GM13977 (cell line): Measurements from ENCODE around the gene VPS13C.

Source experiments
- DNase-seq: peaks from one replicate; pipeline ENCODE4 v3.0.0; 2012; ENCODE audit warnings: low spot score
- in situ Hi-C: fragments of 300-500 bp; cut with MboI; formaldehyde crosslinking; loops from one replicate; pipeline ENCODE4 v1.12.0; 2022; ENCODE audit warnings: low sequenced_read_pairs, low pct_unique_long_range_greater_than_20kb, mixed read lengths, inconsistent platforms; ENCODE audit not compliant: unreplicated experiment
- TF ChIP-seq, protein P1 (sequence below): IDR thresholded peaks from 2 replicates; pipeline ENCODE4 v1.5.1; 2012; ENCODE audit warnings: mild to moderate bottlenecking, control low read depth; ENCODE audit not compliant: insufficient read depth; ENCODE audit errors: extremely low read depth, missing control alignments

Gene VPS13C

DNA sequence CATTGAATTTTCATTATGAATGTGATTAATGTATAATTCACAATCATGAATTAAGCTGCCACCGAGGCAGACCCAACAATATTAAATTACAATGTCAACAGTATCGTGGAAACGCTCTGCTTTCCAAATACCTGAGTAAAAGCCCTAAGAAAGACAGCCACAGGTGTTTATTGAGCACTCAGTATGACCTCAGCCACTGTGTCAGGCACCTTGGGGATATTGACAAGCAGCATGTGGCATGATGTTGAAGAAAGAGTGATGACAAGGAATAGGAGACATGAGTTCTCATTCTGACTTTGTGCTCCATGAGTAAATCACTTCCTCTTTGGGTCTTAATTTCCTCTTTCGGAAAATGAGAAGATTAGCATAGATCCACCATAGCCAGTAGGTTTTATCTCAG, 19.3 kb upstream of the VPS13C start:
- in situ Hi-C loops, result no loop called here
- DNase-seq, result no peak
- TF ChIP-seq, protein P1, sequence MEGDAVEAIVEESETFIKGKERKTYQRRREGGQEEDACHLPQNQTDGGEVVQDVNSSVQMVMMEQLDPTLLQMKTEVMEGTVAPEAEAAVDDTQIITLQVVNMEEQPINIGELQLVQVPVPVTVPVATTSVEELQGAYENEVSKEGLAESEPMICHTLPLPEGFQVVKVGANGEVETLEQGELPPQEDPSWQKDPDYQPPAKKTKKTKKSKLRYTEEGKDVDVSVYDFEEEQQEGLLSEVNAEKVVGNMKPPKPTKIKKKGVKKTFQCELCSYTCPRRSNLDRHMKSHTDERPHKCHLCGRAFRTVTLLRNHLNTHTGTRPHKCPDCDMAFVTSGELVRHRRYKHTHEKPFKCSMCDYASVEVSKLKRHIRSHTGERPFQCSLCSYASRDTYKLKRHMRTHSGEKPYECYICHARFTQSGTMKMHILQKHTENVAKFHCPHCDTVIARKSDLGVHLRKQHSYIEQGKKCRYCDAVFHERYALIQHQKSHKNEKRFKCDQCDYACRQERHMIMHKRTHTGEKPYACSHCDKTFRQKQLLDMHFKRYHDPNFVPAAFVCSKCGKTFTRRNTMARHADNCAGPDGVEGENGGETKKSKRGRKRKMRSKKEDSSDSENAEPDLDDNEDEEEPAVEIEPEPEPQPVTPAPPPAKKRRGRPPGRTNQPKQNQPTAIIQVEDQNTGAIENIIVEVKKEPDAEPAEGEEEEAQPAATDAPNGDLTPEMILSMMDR, result no peak

DNA sequence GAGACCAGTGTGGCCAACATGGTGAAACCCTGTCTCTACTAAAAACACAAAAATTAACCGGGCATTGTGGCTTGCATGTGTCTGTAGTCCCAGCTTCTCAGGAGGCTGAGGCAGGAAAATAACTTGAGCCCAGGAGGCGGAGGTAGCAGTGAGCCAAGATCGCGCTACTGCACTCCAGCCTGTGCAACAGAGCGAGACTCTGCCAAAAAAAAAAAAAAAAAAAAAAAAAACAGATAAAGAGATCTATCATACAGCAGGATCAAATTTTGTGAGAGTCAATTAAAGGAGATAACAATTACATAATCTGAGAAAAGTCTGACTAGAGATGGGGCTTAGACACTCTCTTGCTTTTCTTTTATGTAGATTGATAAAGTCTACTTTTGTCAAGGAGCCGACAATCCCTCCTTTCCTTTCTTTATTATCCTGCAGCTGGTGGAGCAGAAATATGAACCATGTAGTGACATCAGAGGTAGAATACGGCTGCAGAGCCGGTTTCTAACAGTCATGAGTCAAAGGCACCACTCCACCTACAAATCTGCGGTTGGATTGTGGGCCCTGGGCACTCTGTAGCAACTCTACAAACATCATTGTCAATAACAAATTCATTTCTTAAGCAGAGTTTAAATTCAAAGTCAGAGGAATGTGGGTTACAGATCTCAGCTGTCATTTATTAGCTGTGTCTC, 15.5 kb upstream of the VPS13C start:
- DNase-seq, result no peak
- in situ Hi-C loops, result no loop called here
- TF ChIP-seq, protein P1, result no peak

DNA sequence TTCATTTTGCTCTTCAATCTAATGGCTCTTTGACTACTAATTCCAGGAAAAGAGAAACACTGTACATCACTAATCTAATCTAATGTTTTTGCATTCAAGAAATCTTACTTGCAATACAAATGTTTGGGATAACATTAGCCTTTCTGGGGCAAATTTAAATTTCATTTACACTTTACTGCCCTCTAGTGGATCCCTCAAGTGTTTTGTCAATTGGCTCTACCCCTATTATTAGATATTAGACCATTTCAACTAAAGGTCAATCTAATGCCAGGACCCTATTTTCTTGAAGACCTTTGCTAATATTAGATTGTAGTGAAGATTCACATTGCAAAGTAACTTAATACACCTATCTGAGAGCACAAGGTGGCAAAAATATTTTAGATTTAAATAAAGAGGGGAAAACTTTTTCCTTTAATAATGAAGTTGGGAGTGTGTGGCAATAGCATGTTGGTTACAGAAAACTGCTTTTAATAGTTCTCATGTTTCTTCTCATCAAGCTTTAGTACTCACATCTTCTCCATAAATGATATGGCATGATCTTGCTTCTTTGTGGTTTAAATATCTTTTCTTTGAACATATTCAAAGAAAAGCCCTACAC, 11.6 kb upstream of the VPS13C start:
- peak; percentile 52 for DNase-seq
- in situ Hi-C loops, result no loop called here
- TF ChIP-seq, protein P1, result peak; percentile 58

DNA sequence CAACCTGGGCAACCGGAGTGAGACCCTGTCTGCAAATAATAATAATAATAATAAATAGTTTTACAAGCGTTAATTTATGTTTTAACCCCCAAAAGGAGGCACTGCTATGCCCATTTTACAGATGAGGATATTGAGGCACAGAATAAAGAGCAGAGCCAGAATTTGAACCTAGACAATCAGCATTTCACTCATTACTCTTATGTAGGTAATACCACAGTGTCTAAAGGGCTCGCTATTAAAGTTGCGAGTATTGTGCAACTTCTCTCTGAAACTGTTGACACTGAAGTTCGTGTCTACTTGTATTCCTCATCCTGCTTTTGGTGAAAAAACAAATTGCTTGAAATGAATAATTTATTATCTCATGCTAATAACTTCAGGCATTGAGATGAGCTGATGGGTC, 9.3 kb upstream of the VPS13C start:
- TF ChIP-seq, protein P1, result no peak
- no peak for DNase-seq
- in situ Hi-C loops, result loop anchor here (10.0 kb wide), 1 partner anchor 195 kb away; no protein-coding TSS in a partner anchor

DNA sequence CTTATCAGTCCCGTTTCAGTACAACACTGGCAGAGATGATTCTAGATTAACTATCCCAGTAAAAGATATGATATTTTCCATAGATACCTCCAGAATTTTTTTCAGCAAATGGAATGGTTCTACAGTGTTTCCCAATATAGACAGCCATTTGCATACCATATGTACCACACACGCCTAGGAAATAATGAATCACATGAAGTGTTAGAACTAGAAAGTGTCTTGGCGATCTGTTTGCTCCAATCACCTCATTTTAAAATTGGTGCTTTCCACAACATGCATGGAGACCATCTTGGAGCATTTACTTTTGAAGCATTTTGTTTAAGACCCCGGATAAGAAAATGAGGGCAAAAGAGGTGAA, 8.5 kb upstream of the VPS13C start:
- DNase-seq, result no peak
- in situ Hi-C loops, result loop anchor here (10.0 kb wide), 1 partner anchor 194 kb away; no protein-coding TSS in a partner anchor
- TF ChIP-seq, protein P1, result no peak

DNA sequence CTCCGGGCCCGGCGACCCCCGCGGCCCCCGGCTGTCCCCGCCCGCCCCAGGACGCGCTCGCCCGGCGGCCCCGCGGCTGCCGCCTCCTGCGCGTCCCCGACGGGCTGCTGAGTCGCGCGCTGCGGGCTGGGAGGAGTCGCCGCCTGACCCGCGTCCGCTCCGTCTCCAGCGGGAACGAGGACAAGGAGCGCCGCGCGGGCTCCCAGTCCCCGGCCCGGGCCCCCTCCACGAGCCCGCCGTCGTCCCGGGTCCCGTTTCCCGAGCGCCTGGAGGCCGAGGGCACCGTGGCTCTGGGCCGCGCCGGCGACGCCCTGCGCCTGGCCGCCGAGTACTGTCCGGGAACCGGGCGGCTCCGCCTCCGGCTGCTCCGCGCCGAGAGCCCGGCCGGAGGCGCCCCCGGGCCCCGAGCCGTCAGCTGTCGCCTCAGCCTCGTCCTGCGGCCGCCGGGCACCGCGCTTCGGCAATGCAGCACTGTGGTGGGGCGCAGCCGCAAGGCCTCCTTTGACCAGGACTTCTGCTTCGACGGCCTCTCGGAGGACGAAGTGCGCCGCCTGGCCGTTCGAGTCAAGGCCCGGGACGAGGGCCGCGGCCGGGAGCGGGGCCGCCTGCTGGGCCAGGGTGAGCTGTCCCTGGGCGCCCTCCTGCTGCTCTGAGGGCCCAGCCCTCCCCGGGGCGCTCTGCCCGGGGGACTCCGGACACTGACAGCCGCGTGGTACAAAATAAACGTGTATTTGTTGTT, 8.0 kb upstream of the VPS13C start:
- in situ Hi-C loops, result loop anchor here (10.0 kb wide), 1 partner anchor 193 kb away; no protein-coding TSS in a partner anchor
- DNase-seq, result peak; percentile 45
- TF ChIP-seq, protein P1, result peak; percentile 21
